Measurements from ENCODE around the gene PCK2. TPM values are rescaled to one million over a fixed set of nuclear protein-coding genes. Genes with fewer than 3 reads are reported as not detected.

The PCK2 gene
- total RNA-seq, 1 donor from 2014 or later: 3.1 TPM

DNA sequence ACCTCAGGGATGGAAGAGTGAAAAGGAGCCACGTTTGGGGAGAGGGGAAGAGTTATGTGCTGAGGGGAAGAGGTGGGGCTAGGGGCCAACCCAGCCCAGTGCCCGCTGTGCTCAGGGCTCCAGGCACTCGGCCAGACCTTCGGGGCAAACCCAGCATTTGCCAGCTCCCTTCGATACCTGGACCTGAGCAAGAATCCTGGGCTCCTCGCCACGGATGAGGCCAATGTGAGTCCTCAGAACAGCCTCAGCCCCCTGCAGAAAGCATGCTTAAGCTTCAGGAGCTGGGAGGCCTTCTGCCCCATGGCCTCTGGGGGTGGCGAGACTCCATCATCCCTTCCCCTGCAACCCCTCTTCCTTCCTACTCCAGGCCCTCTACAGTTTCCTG, 37.3 kb upstream of the PCK2 start:
- Histone ChIP-seq H3K27ac (replicated peaks) (no peak overlapping the region), H3K4me1 (peaks cover 11% of the 10 kb centered on the region), H3K27me3 (ENCODE audit: low read depth) (peaks cover 21% of the 10 kb centered on the region), H3K36me3 (no peaks in the 10 kb centered on the region), H3K4me3 (no peak overlapping the region), H3K9me3 (replicated peaks) (no peaks in the 10 kb centered on the region)
- intact Hi-C loops (cut with micrococcal nuclease): no loop called here
- TF ChIP-seq CTCF (IDR thresholded peaks at IDR 0.05; ENCODE audit: borderline replicate concordance): no peak
- no peak for DNase-seq

DNA sequence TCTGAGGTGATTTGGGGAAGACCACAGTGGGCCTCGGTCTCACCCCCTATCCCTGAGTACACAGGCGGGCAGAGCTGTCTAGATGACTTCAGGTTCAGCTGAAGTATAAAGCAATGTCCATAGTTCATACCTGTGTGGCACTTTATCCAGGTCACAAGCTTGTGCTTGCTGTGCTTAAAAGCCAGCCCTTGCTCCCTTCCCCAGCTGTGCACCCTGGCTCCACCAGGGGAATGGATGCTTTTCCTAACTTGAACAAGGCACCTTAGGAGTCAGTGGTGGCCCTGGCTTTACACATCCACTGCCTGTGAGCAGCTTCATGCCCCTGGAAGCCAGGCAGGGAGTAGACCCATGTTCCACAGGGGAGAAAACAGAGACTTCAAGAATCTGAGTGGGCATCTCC, 36.8 kb upstream of the PCK2 start:
- intact Hi-C loops (cut with micrococcal nuclease): no loop called here
- no peaks in the 10 kb centered on the region for H3K9me3 ChIP-seq (replicated peaks)
- no peak for DNase-seq
- H3K36me3 ChIP-seq: no peaks in the 10 kb centered on the region
- peaks cover 6% of the 10 kb centered on the region for H3K4me1 ChIP-seq
- H3K4me3 ChIP-seq: no peak overlapping the region
- no peak overlapping the region for H3K27ac ChIP-seq (replicated peaks)
- TF ChIP-seq CTCF (IDR thresholded peaks at IDR 0.05; ENCODE audit: borderline replicate concordance): no peak
- H3K27me3 ChIP-seq (ENCODE audit: low read depth): peaks cover 21% of the 10 kb centered on the region

DNA sequence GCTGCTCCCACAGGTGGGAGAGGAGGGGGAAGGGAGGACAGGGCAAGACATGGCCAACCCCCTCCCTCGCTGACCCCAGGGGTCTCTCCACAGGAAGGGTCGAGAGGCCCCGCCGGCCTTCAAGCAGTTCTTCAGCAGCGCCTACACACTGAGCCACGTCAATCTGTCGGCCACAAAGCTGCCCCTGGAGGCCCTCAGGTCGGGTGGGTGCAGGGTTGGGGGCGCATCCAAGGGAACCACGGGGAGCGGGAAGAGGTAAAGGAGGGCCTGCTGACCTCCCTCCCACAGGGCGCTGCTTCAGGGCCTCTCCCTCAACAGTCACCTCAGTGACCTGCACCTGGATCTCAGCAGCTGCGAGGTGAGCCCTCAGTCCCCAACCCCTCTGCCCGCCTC, 36.2 kb upstream of the PCK2 start:
- DNase-seq: no peak
- no peak overlapping the region for H3K27ac ChIP-seq (replicated peaks)
- peaks cover 21% of the 10 kb centered on the region for H3K27me3 ChIP-seq (ENCODE audit: low read depth)
- H3K36me3 ChIP-seq: no peaks in the 10 kb centered on the region
- intact Hi-C loops (cut with micrococcal nuclease): no loop called here
- H3K4me3 ChIP-seq: no peak overlapping the region
- peaks cover under 1% of the 10 kb centered on the region for H3K4me1 ChIP-seq
- no peak for TF ChIP-seq CTCF (IDR thresholded peaks at IDR 0.05; ENCODE audit: borderline replicate concordance)
- H3K9me3 ChIP-seq (replicated peaks): no peaks in the 10 kb centered on the region

DNA sequence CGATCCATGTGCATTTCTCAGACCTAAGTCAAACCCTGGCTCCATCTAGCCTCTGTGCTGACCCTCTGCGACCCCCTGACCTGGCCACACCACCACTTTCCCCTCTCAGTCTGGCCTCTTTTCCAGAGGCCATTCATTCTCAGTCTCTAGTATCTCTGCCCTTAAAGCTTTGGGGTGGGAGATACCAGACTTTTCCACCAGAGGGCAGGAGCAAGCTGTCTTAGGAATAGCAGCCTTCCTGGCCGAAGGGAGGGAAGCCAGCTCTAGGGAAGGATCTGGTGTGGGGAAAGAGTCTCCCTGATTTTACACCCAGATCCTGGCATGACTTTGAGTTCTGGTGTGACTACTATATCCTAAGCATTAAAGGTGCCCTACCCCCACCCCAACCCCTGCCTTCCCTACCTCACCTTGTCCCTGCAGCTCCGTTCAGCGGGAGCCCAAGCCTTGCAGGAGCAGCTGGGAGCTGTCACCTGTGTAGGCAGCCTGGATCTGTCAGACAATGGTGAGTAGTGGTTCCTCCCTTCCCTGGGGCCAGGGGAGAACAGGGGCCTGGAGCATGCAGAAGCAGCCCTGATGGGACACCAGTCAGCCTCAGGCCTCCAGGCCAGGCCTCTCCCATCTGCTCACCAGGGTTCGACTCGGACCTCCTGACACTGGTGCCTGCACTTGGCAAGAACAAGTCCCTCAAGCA, 35.7 kb upstream of the PCK2 start:
- Histone ChIP-seq H3K4me1 (no peaks in the 10 kb centered on the region), H3K27me3 (ENCODE audit: low read depth) (peaks cover 21% of the 10 kb centered on the region), H3K36me3 (no peaks in the 10 kb centered on the region), H3K27ac (replicated peaks) (no peak overlapping the region), H3K9me3 (replicated peaks) (no peaks in the 10 kb centered on the region), H3K4me3 (no peak overlapping the region)
- peak; percentile 45 for DNase-seq
- intact Hi-C loops (cut with micrococcal nuclease): no loop called here
- TF ChIP-seq CTCF (IDR thresholded peaks at IDR 0.05; ENCODE audit: borderline replicate concordance): peak; percentile 84

- no peak for DNase-seq
- intact Hi-C loops (cut with micrococcal nuclease): no loop called here
- Histone ChIP-seq H3K27me3 (ENCODE audit: low read depth) (peaks cover 19% of the 10 kb centered on the region), H3K9me3 (replicated peaks) (no peaks in the 10 kb centered on the region), H3K36me3 (no peaks in the 10 kb centered on the region), H3K4me1 (no peaks in the 10 kb centered on the region), H3K27ac (replicated peaks) (no peak overlapping the region), H3K4me3 (no peak overlapping the region)
- TF ChIP-seq CTCF (IDR thresholded peaks at IDR 0.05; ENCODE audit: borderline replicate concordance): no peak
Measured at GRCh38 chr14:24058951-24059475, 35.1 kb upstream of the PCK2 start.

Measured in left ventricle myocardium inferior (tissue), 1 donor.